NB4 (cell line): ENCODE results near the gene SERPINB6.

Experiments
- MYC ChIP-seq: IDR thresholded peaks from 2 replicates; pipeline ENCODE4 v1.6.1; 2011; ENCODE audit warnings: low read depth, low read length
- POLR2A ChIP-seq: IDR thresholded peaks from 2 replicates; pipeline ENCODE4 v1.6.1; 2011; ENCODE audit warnings: mild to moderate bottlenecking; ENCODE audit not compliant: insufficient read length; ENCODE audit errors: extremely low read depth
- TF ChIP-seq, protein P1 (sequence below): IDR thresholded peaks from one replicate; pipeline ENCODE4 v1.5.1; 2012; ENCODE audit warnings: low read depth, low read length
- TF ChIP-seq, protein P2 (sequence below): IDR thresholded peaks from 2 replicates; pipeline ENCODE4 v1.6.1; 2011; ENCODE audit warnings: low read depth, low read length

DNA sequence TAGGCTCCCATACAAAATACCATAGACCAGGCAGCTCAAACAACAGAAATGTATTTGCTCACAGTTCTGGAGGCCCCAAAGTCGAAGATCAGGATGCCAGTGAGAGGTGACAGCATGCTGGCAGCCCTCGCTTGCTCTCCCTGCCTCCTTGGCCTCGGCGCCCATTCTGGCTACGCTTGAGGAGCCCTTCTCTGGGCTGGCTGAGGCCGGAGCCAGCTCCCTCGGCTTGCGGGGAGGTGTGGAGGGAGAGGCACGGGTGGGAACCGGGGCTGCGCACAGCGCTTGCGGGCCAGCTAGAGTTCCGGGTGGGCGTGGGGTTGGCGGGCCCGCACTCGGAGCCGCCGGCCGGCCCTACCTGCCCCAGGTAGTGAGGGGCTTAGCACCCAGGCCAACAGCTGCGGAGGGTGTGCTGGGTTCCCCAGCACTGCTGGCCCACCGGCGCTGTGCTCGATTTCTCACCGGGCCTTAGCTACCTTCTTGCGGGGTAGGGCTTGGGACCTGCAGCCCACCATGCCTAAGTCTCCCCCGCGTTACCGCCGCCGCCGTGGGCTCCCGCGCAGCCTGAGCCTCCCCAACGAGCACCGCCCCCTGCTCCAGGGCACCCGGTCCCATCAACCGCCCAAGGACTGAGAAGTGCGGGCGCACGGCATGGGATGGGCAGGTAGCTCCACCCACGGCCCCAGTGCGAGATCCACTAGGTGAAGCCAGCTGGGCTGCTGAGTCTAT, 35.6 kb downstream of the SERPINB6 start:
- TF ChIP-seq, protein P1, sequence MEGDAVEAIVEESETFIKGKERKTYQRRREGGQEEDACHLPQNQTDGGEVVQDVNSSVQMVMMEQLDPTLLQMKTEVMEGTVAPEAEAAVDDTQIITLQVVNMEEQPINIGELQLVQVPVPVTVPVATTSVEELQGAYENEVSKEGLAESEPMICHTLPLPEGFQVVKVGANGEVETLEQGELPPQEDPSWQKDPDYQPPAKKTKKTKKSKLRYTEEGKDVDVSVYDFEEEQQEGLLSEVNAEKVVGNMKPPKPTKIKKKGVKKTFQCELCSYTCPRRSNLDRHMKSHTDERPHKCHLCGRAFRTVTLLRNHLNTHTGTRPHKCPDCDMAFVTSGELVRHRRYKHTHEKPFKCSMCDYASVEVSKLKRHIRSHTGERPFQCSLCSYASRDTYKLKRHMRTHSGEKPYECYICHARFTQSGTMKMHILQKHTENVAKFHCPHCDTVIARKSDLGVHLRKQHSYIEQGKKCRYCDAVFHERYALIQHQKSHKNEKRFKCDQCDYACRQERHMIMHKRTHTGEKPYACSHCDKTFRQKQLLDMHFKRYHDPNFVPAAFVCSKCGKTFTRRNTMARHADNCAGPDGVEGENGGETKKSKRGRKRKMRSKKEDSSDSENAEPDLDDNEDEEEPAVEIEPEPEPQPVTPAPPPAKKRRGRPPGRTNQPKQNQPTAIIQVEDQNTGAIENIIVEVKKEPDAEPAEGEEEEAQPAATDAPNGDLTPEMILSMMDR: no peak
- no peak for TF ChIP-seq MYC
- no peak for TF ChIP-seq POLR2A
- TF ChIP-seq, protein P2, sequence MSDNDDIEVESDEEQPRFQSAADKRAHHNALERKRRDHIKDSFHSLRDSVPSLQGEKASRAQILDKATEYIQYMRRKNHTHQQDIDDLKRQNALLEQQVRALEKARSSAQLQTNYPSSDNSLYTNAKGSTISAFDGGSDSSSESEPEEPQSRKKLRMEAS: no peak
